Tibial nerve (tissue), 4 donors: ENCODE measurements around the gene ROS1. TPM values are rescaled to one million over a fixed set of nuclear protein-coding genes. Genes with fewer than 3 reads are reported as not detected.

Experiments
- DNase-seq, 2 donors: peaks; one replicate each; pipeline ENCODE4 v3.0.0-alpha.2; 2019; ENCODE audit warnings: low spot score in 2 of 2
- H3K27ac ChIP-seq, 4 donors: fragments of 200-600 bp; sonication (generic) in 3 of 4; one replicate each; pipeline ENCODE4 v1.5.1; 2017 to 2019; ENCODE audit warnings: mild to moderate bottlenecking in 1 of 4
- H3K27me3 ChIP-seq, 2 donors: fragments of 200-600 bp; sonication (generic) in 1 of 2; one replicate each; pipeline versions ENCODE4 v1.5.1 to v1.6.0; 2017 to 2019
- H3K36me3 ChIP-seq, 3 donors: fragments of 200-600 bp; sonication (generic); one replicate each; pipeline ENCODE4 v1.5.1; 2018 to 2019
- H3K4me1 ChIP-seq, 4 donors: fragments of 200-600 bp; sonication (generic) in 3 of 4; one replicate each; pipeline ENCODE4 v1.5.1; 2017 to 2019
- H3K4me3 ChIP-seq, 4 donors: fragments of 200-600 bp; sonication (generic) in 3 of 4; one replicate each; pipeline ENCODE4 v1.5.1; 2017 to 2019; ENCODE audit warnings: mild to moderate bottlenecking in 1 of 4, moderate library complexity in 1 of 4
- H3K9me3 ChIP-seq, 4 donors: fragments of 200-600 bp; sonication (generic) in 3 of 4; one replicate each; pipeline ENCODE4 v1.5.1; 2017 to 2019
- EP300 ChIP-seq, 2 donors: sonication (generic); formaldehyde crosslinking; IDR thresholded peaks; one replicate each; pipeline ENCODE4 v1.6.1; 2017; ENCODE audit warnings: antibody characterized with exemption in 2 of 2, mild to moderate bottlenecking in 1 of 2
- POLR2A ChIP-seq, 2 donors: fragments of 450-650 bp; IDR thresholded peaks; one replicate each; pipeline ENCODE4 v1.6.1; 2017; ENCODE audit warnings: antibody characterized with exemption in 2 of 2, mild to moderate bottlenecking in 2 of 2, moderate library complexity in 2 of 2
- WGBS, 2 donors: methylation state at CpG; one replicate each; pipeline ENCODE4 v1.1.5; 2018; 5-methylcytosine and 5-hydroxymethylcytosine counted together
- total RNA-seq, 4 donors: library from RNA; depleted of rRNA; stranded (reverse); fragments of >200 nt; gene quantifications; one replicate each; pipeline ENCODE4 v1.1.0, GENCODE V29; 2016
- TF ChIP-seq, protein P1 (sequence below), 5 experiments: fragments of 200-600 bp in 3 of 5; fragments of 450-650 bp in 2 of 5; sonication (generic) in 3 of 5; IDR thresholded peaks; one replicate each; pipeline ENCODE4 v1.5.1; 2016 to 2019; ENCODE audit warnings: antibody characterized with exemption in 5 of 5, mild to moderate bottlenecking in 3 of 5, moderate library complexity in 2 of 5

Gene ROS1
- total RNA-seq, 4 donors from 2014 or later = not detected

DNA sequence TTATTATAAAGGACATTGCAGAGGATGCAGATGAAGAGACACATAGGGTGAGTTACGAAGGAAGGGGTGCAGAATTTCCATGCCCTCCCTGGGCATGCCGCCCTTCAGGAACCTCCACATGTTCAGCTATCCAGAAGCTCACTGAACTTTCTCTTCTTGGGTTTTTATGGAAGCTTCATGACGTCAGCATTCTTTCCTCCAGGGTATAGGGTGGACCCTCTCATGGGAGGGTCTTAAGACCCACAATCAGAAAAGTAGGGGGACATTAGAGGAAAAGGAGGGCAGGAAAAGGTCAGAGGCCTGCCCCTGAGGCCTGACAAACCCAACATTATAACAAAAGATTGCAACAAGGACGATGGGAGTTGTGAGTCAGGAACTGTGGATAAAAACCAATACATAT, 42.1 kb upstream of the ROS1 start:
- peaks cover 0 to 3% of the 10 kb centered on the region in 2 donors for H3K27me3 ChIP-seq
- no peak overlapping the region for H3K27ac ChIP-seq
- DNase-seq = no peak
- no peak overlapping the region for H3K4me3 ChIP-seq
- H3K36me3 ChIP-seq = no peaks in the 10 kb centered on the region
- TF ChIP-seq, protein P1, sequence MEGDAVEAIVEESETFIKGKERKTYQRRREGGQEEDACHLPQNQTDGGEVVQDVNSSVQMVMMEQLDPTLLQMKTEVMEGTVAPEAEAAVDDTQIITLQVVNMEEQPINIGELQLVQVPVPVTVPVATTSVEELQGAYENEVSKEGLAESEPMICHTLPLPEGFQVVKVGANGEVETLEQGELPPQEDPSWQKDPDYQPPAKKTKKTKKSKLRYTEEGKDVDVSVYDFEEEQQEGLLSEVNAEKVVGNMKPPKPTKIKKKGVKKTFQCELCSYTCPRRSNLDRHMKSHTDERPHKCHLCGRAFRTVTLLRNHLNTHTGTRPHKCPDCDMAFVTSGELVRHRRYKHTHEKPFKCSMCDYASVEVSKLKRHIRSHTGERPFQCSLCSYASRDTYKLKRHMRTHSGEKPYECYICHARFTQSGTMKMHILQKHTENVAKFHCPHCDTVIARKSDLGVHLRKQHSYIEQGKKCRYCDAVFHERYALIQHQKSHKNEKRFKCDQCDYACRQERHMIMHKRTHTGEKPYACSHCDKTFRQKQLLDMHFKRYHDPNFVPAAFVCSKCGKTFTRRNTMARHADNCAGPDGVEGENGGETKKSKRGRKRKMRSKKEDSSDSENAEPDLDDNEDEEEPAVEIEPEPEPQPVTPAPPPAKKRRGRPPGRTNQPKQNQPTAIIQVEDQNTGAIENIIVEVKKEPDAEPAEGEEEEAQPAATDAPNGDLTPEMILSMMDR (IDR thresholded peaks at IDR 0.05) = no peak
- no peak for TF ChIP-seq POLR2A (IDR thresholded peaks at IDR 0.05)
- no peak for TF ChIP-seq EP300 (IDR thresholded peaks at IDR 0.05)
- no peaks in the 10 kb centered on the region for H3K9me3 ChIP-seq
- no peaks in the 10 kb centered on the region for H3K4me1 ChIP-seq
- WGBS, 2 donors = 72 to 76% methylated on average over 4 of the region's 4 CpGs

DNA sequence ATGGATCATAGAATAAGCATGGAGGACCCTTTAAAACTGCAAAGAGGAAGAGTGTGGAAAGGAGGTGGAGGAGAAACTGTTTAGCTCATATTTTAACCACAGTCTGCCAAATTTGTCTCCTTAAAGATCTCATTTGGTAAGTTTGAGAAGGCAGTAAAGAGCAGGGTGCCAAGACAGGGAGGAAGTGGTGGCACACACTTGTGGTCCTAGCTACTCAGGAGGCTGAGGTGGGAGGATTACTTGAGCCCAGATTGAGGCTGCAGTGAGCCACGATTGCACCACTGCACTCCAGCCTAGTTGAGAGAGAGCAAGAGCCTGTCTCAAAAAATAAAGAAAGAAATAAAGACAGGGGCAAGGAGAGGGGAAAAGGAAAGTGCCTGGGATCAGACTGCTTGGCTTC, 39.9 kb upstream of the ROS1 start:
- no peaks in the 10 kb centered on the region for H3K4me1 ChIP-seq
- no peak for DNase-seq
- H3K27ac ChIP-seq = no peak overlapping the region
- no peak for TF ChIP-seq POLR2A (IDR thresholded peaks at IDR 0.05)
- TF ChIP-seq, protein P1 (IDR thresholded peaks at IDR 0.05) = no peak
- TF ChIP-seq EP300 (IDR thresholded peaks at IDR 0.05) = no peak
- H3K27me3 ChIP-seq = peaks cover 0 to 3% of the 10 kb centered on the region in 2 donors
- WGBS, 2 donors = 27 to 32% methylated on average over 1 of the region's 1 CpG
- H3K36me3 ChIP-seq = no peaks in the 10 kb centered on the region
- no peaks in the 10 kb centered on the region for H3K9me3 ChIP-seq
- no peak overlapping the region for H3K4me3 ChIP-seq

DNA sequence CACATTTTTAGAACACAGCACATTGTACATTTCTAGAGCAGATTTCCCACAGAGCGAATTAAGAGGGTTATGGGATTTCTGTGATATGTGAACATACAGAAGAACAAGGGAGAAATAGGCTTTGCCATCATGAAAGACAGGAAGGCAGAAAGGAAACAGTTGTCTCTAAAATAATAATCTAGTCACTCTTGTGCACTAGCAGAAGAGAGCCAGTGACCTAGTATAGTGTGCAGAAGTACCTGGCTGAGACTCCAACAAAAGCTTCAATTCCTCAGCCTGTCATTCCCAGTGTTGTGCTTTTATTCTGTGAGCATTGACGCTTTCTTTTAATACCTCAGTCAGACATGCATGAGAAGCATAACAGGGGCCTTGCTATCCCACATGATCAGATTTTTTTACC, 39.0 kb upstream of the ROS1 start:
- no peak for DNase-seq
- Histone ChIP-seq H3K4me3 (no peak overlapping the region), H3K36me3 (no peaks in the 10 kb centered on the region), H3K4me1 (no peaks in the 10 kb centered on the region), H3K27me3 (peaks cover 0 to 3% of the 10 kb centered on the region in 2 donors), H3K9me3 (no peaks in the 10 kb centered on the region), H3K27ac (no peak overlapping the region)
- 48 to 55% methylated on average over 2 of the region's 2 CpGs for WGBS, 2 donors
- TF ChIP-seq EP300 (IDR thresholded peaks at IDR 0.05) (no peak), POLR2A (IDR thresholded peaks at IDR 0.05) (no peak)
- TF ChIP-seq, protein P1 (IDR thresholded peaks at IDR 0.05) = no peak

GRCh38 chr6:117463762-117464665, 38.3 kb upstream of the ROS1 start:
- TF ChIP-seq, protein P1 (IDR thresholded peaks at IDR 0.05) = no peak
- TF ChIP-seq EP300 (IDR thresholded peaks at IDR 0.05) = no peak
- TF ChIP-seq POLR2A (IDR thresholded peaks at IDR 0.05) = no peak
- peaks cover 0 to 3% of the 10 kb centered on the region in 2 donors for H3K27me3 ChIP-seq
- H3K36me3 ChIP-seq = no peaks in the 10 kb centered on the region
- H3K4me3 ChIP-seq = no peak overlapping the region
- DNase-seq = no peak
- no peak overlapping the region for H3K27ac ChIP-seq
- no peaks in the 10 kb centered on the region for H3K4me1 ChIP-seq
- WGBS, 2 donors = 83 to 85% methylated on average over 4 of the region's 4 CpGs
- no peaks in the 10 kb centered on the region for H3K9me3 ChIP-seq

GRCh38 chr6:117459204-117459944, 33.6 kb upstream of the ROS1 start:
- Histone ChIP-seq H3K4me3 (no peak overlapping the region), H3K36me3 (no peaks in the 10 kb centered on the region), H3K27ac (no peak overlapping the region), H3K4me1 (no peaks in the 10 kb centered on the region), H3K27me3 (no peaks in the 10 kb centered on the region), H3K9me3 (no peaks in the 10 kb centered on the region)
- WGBS, 2 donors = 91% methylated on average over 2 of the region's 2 CpGs
- TF ChIP-seq, protein P1 (IDR thresholded peaks at IDR 0.05) = no peak
- TF ChIP-seq POLR2A (IDR thresholded peaks at IDR 0.05) = no peak
- no peak for TF ChIP-seq EP300 (IDR thresholded peaks at IDR 0.05)
- no peak for DNase-seq
